HFF-Myc (cell line): ENCODE data around the gene EVI2B.

Source experiments
- DNase-seq: peaks from one replicate; pipeline ENCODE4 v3.0.0-alpha.2; 2011; ENCODE audit warnings: low read depth; ENCODE audit errors: extremely low read depth
- H3K4me3 ChIP-seq: replicated peaks from 2 replicates; pipeline ENCODE4 v1.5.1; 2011; ENCODE audit warnings: low read depth, mild to moderate bottlenecking, control low read depth, low read length
- CTCF ChIP-seq: IDR thresholded peaks from 2 replicates; pipeline ENCODE4 v1.5.1; 2012; ENCODE audit warnings: mild to moderate bottlenecking, low read depth, low read length, control low read depth; ENCODE audit errors: missing control alignments

Gene EVI2B

GRCh38 chr17:31299624-31300023, 14.2 kb downstream of the EVI2B start:
- TF ChIP-seq CTCF: no peak
- no peak overlapping the region for H3K4me3 ChIP-seq
- DNase-seq: no peak

- TF ChIP-seq CTCF: no peak
- no peak within 1 kb of the TSS for H3K4me3 ChIP-seq
- no peak for DNase-seq
These were observed 16.8 kb downstream of the EVI2B start, which contains the start of gene OMG for GRCh38 chr17:31297090-31297489. Gene OMG (minus strand): TSS chr17:31297239. CDS start chr17:31296331, 908 bp downstream.

GRCh38 chr17:31296142-31296541, 17.7 kb downstream of the EVI2B start:
- no peak for TF ChIP-seq CTCF
- H3K4me3 ChIP-seq: no peak overlapping the region
- DNase-seq: no peak

- DNase-seq: no peak
- TF ChIP-seq CTCF: no peak
These were observed 18.4 kb downstream of the EVI2B start for GRCh38 chr17:31295489-31295871.

GRCh38 chr17:31294820-31295488, 18.9 kb downstream of the EVI2B start:
- no peak for TF ChIP-seq CTCF
- DNase-seq: no peak
- no peak overlapping the region for H3K4me3 ChIP-seq

More at GRCh38 chr17:31295489-31295871, 18.4 kb downstream of the EVI2B start:
- H3K4me3 ChIP-seq: no peak overlapping the region

- no peak for TF ChIP-seq CTCF
These were observed 19.6 kb downstream of the EVI2B start for GRCh38 chr17:31294231-31294630.

GRCh38 chr17:31293581-31293980, 20.3 kb downstream of the EVI2B start:
- DNase-seq: no peak
- no peak for TF ChIP-seq CTCF

More at GRCh38 chr17:31294231-31294630, 19.6 kb downstream of the EVI2B start:
- DNase-seq: no peak
- no peak overlapping the region for H3K4me3 ChIP-seq

More at GRCh38 chr17:31293581-31293980, 20.3 kb downstream of the EVI2B start:
- no peak overlapping the region for H3K4me3 ChIP-seq
